HTERT RPE-1 (cell line): ENCODE data around the gene ALG5.

ENCODE experiments used
- in situ Hi-C: fragments of 300-500 bp; cut with MboI; formaldehyde crosslinking; loops from 4 replicates; pipeline ENCODE4 v1.14.3; 2020; ENCODE audit warnings: low sequenced_read_pairs

ALG5 gene

GRCh38 chr13:36915896-36916640 lies 83.1 kb downstream of the ALG5 start:
- in situ Hi-C loops: no loop called here

GRCh38 chr13:36915106-36915505 lies 84.0 kb downstream of the ALG5 start:
- in situ Hi-C loops: no loop called here

GRCh38 chr13:36914648-36915047 lies 84.5 kb downstream of the ALG5 start:
- in situ Hi-C loops: no loop called here

GRCh38 chr13:36913463-36913862 lies 85.7 kb downstream of the ALG5 start:
- in situ Hi-C loops: no loop called here

GRCh38 chr13:36912973-36913372 lies 86.2 kb downstream of the ALG5 start:
- in situ Hi-C loops: no loop called here

- in situ Hi-C loops: no loop called here
These were observed 86.8 kb downstream of the ALG5 start for GRCh38 chr13:36912369-36912768.

GRCh38 chr13:36910545-36910944 lies 88.6 kb downstream of the ALG5 start:
- in situ Hi-C loops: no loop called here

- in situ Hi-C loops: no loop called here
These were observed 91.3 kb downstream of the ALG5 start for GRCh38 chr13:36907821-36908220.

GRCh38 chr13:36907266-36907665 lies 91.9 kb downstream of the ALG5 start:
- in situ Hi-C loops: no loop called here

- in situ Hi-C loops: no loop called here
These were observed 93.2 kb downstream of the ALG5 start for GRCh38 chr13:36905944-36906343.

- in situ Hi-C loops: no loop called here
These were observed 95.1 kb downstream of the ALG5 start for GRCh38 chr13:36903925-36904595.
